Right atrium auricular region (tissue), 2 donors: ENCODE data around the gene RPP40. TPM values are rescaled to one million over a fixed set of nuclear protein-coding genes. Genes with fewer than 3 reads are reported as not detected.

Experiments used
- DNase-seq: peaks from one replicate; pipeline ENCODE4 v3.0.0-alpha.2; 2019; ENCODE audit warnings: low spot score
- H3K27ac ChIP-seq, 2 donors: fragments of 200-600 bp; sonication (generic); 1 replicate in 1 of 2; 2 replicates in 1 of 2; pipeline ENCODE4 v1.5.1; 2016 to 2019
- H3K27me3 ChIP-seq, 2 donors: fragments of 200-600 bp; sonication (generic); one replicate each; pipeline versions ENCODE4 v1.5.1 to v1.6.0; 2017 to 2019
- H3K36me3 ChIP-seq: fragments of 200-600 bp; sonication (generic); one replicate; pipeline ENCODE4 v1.5.1; 2016
- H3K4me1 ChIP-seq, 2 donors: fragments of 200-600 bp; sonication (generic); one replicate each; pipeline versions ENCODE4 v1.5.1 to v1.6.0; 2017 to 2019
- H3K4me3 ChIP-seq, 2 donors: fragments of 200-600 bp; sonication (generic); 1 replicate in 1 of 2; 2 replicates in 1 of 2; pipeline ENCODE4 v1.5.1; 2017 to 2019; ENCODE audit warnings: mild to moderate bottlenecking in 1 of 2, moderate library complexity in 1 of 2
- H3K9me3 ChIP-seq, 2 donors: fragments of 200-600 bp; sonication (generic); one replicate each; pipeline ENCODE4 v1.5.1; 2019
- CTCF ChIP-seq, 2 donors: fragments of 200-600 bp; sonication (generic); IDR thresholded peaks; one replicate each; pipeline ENCODE4 v1.5.1; 2019; ENCODE audit warnings: antibody characterized with exemption in 2 of 2
- total RNA-seq, 2 donors: library from RNA; depleted of rRNA; stranded (reverse); fragments of >200 nt; gene quantifications; one replicate each; pipeline ENCODE4 v1.1.0, GENCODE V29; 2016

Gene RPP40
- total RNA-seq, 2 donors from 2014 or later = 2.4 to 6.1 TPM

GRCh38 chr6:4973415-4973814 is 30.4 kb downstream of the RPP40 start:
- Histone ChIP-seq H3K27ac (no peak overlapping the region), H3K4me3 (no peak overlapping the region), H3K36me3 (no peaks in the 10 kb centered on the region), H3K27me3 (no peaks in the 10 kb centered on the region), H3K4me1 (no peaks in the 10 kb centered on the region), H3K9me3 (no peaks in the 10 kb centered on the region)
- TF ChIP-seq CTCF (IDR thresholded peaks at IDR 0.05) = no peak
- DNase-seq = no peak

GRCh38 chr6:4972438-4972837 is 31.4 kb downstream of the RPP40 start:
- H3K36me3 ChIP-seq = no peaks in the 10 kb centered on the region
- H3K4me1 ChIP-seq = no peaks in the 10 kb centered on the region
- no peak for DNase-seq
- no peak overlapping the region for H3K4me3 ChIP-seq
- H3K27ac ChIP-seq = no peak overlapping the region
- H3K27me3 ChIP-seq = no peaks in the 10 kb centered on the region
- no peaks in the 10 kb centered on the region for H3K9me3 ChIP-seq
- no peak for TF ChIP-seq CTCF (IDR thresholded peaks at IDR 0.05)

GRCh38 chr6:4971851-4972250 is 32.0 kb downstream of the RPP40 start:
- TF ChIP-seq CTCF (IDR thresholded peaks at IDR 0.05) = no peak
- H3K4me1 ChIP-seq = no peaks in the 10 kb centered on the region
- no peaks in the 10 kb centered on the region for H3K27me3 ChIP-seq
- H3K9me3 ChIP-seq = no peaks in the 10 kb centered on the region
- H3K27ac ChIP-seq = no peak overlapping the region
- DNase-seq = no peak
- H3K36me3 ChIP-seq = no peaks in the 10 kb centered on the region
- no peak overlapping the region for H3K4me3 ChIP-seq

- no peak for DNase-seq
- TF ChIP-seq CTCF (IDR thresholded peaks at IDR 0.05) = no peak
- no peaks in the 10 kb centered on the region for H3K36me3 ChIP-seq
- no peaks in the 10 kb centered on the region for H3K9me3 ChIP-seq
- no peak overlapping the region for H3K4me3 ChIP-seq
- no peak overlapping the region for H3K27ac ChIP-seq
- H3K27me3 ChIP-seq = no peaks in the 10 kb centered on the region
- H3K4me1 ChIP-seq = no peaks in the 10 kb centered on the region
Measured at GRCh38 chr6:4970739-4971395, 33.0 kb downstream of the RPP40 start.

GRCh38 chr6:4969609-4970285 is 34.1 kb downstream of the RPP40 start:
- no peak for TF ChIP-seq CTCF (IDR thresholded peaks at IDR 0.05)
- Histone ChIP-seq H3K27me3 (no peaks in the 10 kb centered on the region), H3K9me3 (no peaks in the 10 kb centered on the region), H3K4me1 (no peaks in the 10 kb centered on the region), H3K27ac (no peak overlapping the region), H3K36me3 (no peaks in the 10 kb centered on the region), H3K4me3 (no peak overlapping the region)
- DNase-seq = no peak
